Endothelial cell of umbilical vein (primary cell): ENCODE results near the gene NT5C1A.

Experiments used
- EZH2 ChIP-seq: IDR thresholded peaks from 2 replicates; pipeline ENCODE4 v1.6.1; 2012; ENCODE audit warnings: borderline replicate concordance, low read depth, mild to moderate bottlenecking, moderate library complexity, low read length, inconsistent platforms; ENCODE audit not compliant: severe bottlenecking
- TF ChIP-seq, protein P1 (sequence below), 2 donors: IDR thresholded peaks; 1 replicate in 1 of 2; 2 replicates in 1 of 2; pipeline ENCODE4 v1.5.1; 2011; ENCODE audit warnings: low read length in 2 of 2, mild to moderate bottlenecking in 2 of 2, moderate library complexity in 2 of 2, control low read depth in 1 of 2, inconsistent platforms in 1 of 2, low read depth in 1 of 2; ENCODE audit not compliant: insufficient read depth in 1 of 2; ENCODE audit errors: extremely low read depth in 1 of 2

DNA sequence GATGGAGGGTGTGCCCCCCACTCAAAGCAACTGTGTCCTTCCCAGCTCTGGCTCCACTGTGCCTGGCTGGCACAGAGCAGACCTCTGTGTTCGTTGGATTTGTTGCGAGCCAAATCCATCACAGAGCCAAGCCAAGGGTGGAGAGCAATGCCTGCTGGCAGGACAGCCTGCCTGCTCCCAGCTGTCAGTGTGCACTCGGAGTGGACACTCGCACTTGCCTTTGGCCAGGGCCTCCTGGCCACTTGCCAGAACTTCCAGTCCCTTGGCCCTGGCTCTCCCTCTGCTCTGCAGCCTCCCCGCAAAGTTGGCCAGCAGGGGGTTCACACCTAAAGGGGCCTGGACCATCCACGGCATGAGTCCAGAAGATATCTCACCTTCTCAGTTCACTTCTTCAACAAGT, 48.9 kb downstream of the NT5C1A start:
- TF ChIP-seq EZH2, result no peak
- TF ChIP-seq, protein P1, sequence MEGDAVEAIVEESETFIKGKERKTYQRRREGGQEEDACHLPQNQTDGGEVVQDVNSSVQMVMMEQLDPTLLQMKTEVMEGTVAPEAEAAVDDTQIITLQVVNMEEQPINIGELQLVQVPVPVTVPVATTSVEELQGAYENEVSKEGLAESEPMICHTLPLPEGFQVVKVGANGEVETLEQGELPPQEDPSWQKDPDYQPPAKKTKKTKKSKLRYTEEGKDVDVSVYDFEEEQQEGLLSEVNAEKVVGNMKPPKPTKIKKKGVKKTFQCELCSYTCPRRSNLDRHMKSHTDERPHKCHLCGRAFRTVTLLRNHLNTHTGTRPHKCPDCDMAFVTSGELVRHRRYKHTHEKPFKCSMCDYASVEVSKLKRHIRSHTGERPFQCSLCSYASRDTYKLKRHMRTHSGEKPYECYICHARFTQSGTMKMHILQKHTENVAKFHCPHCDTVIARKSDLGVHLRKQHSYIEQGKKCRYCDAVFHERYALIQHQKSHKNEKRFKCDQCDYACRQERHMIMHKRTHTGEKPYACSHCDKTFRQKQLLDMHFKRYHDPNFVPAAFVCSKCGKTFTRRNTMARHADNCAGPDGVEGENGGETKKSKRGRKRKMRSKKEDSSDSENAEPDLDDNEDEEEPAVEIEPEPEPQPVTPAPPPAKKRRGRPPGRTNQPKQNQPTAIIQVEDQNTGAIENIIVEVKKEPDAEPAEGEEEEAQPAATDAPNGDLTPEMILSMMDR (IDR thresholded peaks at IDR 0.05; ENCODE audit: extremely low read depth in 1 of 2, insufficient read depth in 1 of 2, low read depth in 1 of 2, low read length in 2 of 2), result no peak
